ENCODE results near the gene KRT3. TPM values are rescaled to one million over a fixed set of nuclear protein-coding genes. Genes with fewer than 3 reads are reported as not detected.

The KRT3 gene
- total and polyA plus RNA-seq, 9 of the 15 experiments (the other 6 are each of a cell fraction or from before 2014, with no cell fraction given) = not detected

DNA sequence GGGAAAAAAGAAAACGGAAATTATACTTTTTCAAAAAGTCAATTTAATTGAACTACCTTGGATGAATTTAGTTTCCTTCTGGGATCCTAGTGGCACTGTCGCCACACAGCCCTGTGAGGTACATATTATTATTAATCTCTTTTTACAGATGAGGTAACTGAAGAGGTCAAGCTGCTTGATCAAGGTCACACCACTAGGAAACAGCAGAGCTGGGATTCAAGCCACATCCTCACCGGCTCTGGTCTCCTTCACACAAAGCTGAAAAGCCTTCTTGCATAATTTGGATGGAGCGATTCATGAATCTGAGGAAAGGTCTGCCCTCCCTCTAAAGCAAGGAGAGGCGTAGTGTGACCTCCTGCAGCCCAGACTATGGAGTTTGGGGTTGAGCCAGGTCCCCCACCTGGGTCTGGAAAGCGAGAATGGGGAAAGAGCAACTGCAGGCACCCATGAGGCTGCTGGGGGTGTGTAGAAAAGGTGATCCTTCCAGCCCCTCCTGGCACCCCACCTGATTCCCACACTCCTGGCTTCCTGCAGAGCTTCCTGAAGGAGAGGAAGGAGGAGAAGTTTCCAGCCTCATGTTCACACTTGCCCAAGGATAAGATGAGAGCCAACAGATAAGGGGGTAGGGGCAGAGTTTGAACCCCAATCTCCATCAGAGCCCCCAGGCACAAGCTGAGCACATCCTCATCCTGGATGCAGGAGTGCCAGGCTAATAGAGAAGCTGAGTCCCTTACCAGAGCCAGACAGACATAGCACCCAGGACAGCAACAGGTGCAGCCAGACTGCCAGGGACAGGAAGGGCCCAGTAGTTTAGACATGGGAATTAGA lies 42.1 kb upstream of the KRT3 start:
- in situ Hi-C loops (cut with MboI) = no loop called here
- FAIRE-seq = no peak
- no peaks in the 10 kb centered on the region for H3K9me1 ChIP-seq (ENCODE audit: control insufficient read depth, insufficient read depth, low read length)
- no TSS peak for BruUV-seq (replicated peaks)
- no peak overlapping the region for H3K4me2 ChIP-seq (ENCODE audit: insufficient read depth, low read length)
- H3K27me3 ChIP-seq (ENCODE audit: control insufficient read depth in 2 of 2, insufficient read depth in 2 of 2, low read length in 2 of 2) = peaks cover 18 to 61% of the 10 kb centered on the region in 2 experiments
- no peak overlapping the region for H3K27ac ChIP-seq (ENCODE audit: extremely low read depth, low read depth, low read length)
- no peak overlapping the region for H2AFZ ChIP-seq (ENCODE audit: low read depth, low read length)
- no peak for DNase-seq (ENCODE audit: extremely low read depth in 1 of 4, low spot score in 3 of 4)
- WGBS (ENCODE audit: insufficient coverage, low coverage, missing lambda C conversion rate) = under 1% methylated on average over 6 of the region's 6 CpGs
- no peak overlapping the region for H3K4me3 ChIP-seq
- intact Hi-C loops (cut with micrococcal nuclease) = no loop called here
- H4K20me1 ChIP-seq (replicated peaks; ENCODE audit: control insufficient read depth, insufficient read depth, low read length) = 0 out of 2 replicates have a peak, but pooled peaks cover 13% of the 10 kb centered on the region
- no peak overlapping the region for H3K9ac ChIP-seq (ENCODE audit: insufficient read depth in 1 of 2, low read depth in 2 of 2, low read length in 2 of 2)
- no peak for ATAC-seq
- H3K4me1 ChIP-seq (replicated peaks in 1 of 2; ENCODE audit: control insufficient read depth in 2 of 2, insufficient read depth in 2 of 2, low read length in 2 of 2) = peaks cover 13% of the 10 kb centered on the region in 2 experiments; a peak in 3 of 5 replicates
- POLR2A ChIA-PET = interaction anchor here (0.6 to 0.7 kb wide), 2 partner anchors 9 to 12 kb away, joined by 3 read pairs; no protein-coding TSS in a partner anchor
- H3K36me3 ChIP-seq (ENCODE audit: control insufficient read depth, insufficient read depth, low read length) = no peaks in the 10 kb centered on the region
- H3K79me2 ChIP-seq (ENCODE audit: control insufficient read depth, insufficient read depth, low read length) = no peaks in the 10 kb centered on the region
- CTCF ChIA-PET (ENCODE audit: low intra/inter-chr PET ratio) = no interaction called here
- no peaks in the 10 kb centered on the region for H3K9me3 ChIP-seq (replicated peaks; ENCODE audit: control insufficient read depth, insufficient read depth, low read depth, low read length)
- TF ChIP-seq FOXP1 (CRISPR knock-in tag; IDR thresholded peaks at IDR 0.05) (no peak), RNF219 (CRISPR knock-in tag; IDR thresholded peaks at IDR 0.05) (no peak), ZNF589 (CRISPR knock-in tag; IDR thresholded peaks at IDR 0.05; ENCODE audit: low read depth) (no peak), MAFF (IDR thresholded peaks at IDR 0.05; ENCODE audit: low read length) (no peak), ZNF384 (IDR thresholded peaks at IDR 0.05; ENCODE audit: low read depth, low read length) (no peak), RERE (CRISPR knock-in tag; IDR thresholded peaks at IDR 0.05; ENCODE audit: borderline replicate concordance) (no peak), XRCC4 (IDR thresholded peaks at IDR 0.05; ENCODE audit: extremely low read depth, insufficient read depth, insufficient read length) (no peak)
- TF ChIP-seq, protein P1, sequence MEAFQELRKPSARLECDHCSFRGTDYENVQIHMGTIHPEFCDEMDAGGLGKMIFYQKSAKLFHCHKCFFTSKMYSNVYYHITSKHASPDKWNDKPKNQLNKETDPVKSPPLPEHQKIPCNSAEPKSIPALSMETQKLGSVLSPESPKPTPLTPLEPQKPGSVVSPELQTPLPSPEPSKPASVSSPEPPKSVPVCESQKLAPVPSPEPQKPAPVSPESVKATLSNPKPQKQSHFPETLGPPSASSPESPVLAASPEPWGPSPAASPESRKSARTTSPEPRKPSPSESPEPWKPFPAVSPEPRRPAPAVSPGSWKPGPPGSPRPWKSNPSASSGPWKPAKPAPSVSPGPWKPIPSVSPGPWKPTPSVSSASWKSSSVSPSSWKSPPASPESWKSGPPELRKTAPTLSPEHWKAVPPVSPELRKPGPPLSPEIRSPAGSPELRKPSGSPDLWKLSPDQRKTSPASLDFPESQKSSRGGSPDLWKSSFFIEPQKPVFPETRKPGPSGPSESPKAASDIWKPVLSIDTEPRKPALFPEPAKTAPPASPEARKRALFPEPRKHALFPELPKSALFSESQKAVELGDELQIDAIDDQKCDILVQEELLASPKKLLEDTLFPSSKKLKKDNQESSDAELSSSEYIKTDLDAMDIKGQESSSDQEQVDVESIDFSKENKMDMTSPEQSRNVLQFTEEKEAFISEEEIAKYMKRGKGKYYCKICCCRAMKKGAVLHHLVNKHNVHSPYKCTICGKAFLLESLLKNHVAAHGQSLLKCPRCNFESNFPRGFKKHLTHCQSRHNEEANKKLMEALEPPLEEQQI (IDR thresholded peaks at IDR 0.05) = no peak
- TF ChIP-seq, protein P2, sequence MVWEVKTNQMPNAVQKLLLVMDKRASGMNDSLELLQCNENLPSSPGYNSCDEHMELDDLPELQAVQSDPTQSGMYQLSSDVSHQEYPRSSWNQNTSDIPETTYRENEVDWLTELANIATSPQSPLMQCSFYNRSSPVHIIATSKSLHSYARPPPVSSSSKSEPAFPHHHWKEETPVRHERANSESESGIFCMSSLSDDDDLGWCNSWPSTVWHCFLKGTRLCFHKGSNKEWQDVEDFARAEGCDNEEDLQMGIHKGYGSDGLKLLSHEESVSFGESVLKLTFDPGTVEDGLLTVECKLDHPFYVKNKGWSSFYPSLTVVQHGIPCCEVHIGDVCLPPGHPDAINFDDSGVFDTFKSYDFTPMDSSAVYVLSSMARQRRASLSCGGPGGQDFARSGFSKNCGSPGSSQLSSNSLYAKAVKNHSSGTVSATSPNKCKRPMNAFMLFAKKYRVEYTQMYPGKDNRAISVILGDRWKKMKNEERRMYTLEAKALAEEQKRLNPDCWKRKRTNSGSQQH (CRISPR knock-in tag; IDR thresholded peaks at IDR 0.05) = no peak
